ENCODE measurements around the gene CSRP1. TPM values are rescaled to one million over a fixed set of nuclear protein-coding genes. Genes with fewer than 3 reads are reported as not detected.

The CSRP1 gene
- total RNA-seq, 1 experiment from 2014 or later, result 14.3 TPM

- CTCF ChIA-PET, result interaction anchor here (3.8 kb wide), 1 partner anchor 13 kb away, joined by 13 read pairs; no protein-coding TSS in a partner anchor
- Mint-ChIP-seq H3K9me3 (no peaks in the 10 kb centered on the region), H3K27me3 (ENCODE audit: low read depth) (no peaks in the 10 kb centered on the region), H3K4me3 (no peak overlapping the region), H3K27ac (no peak overlapping the region), H3K36me3 (no peaks in the 10 kb centered on the region), H3K4me1 (peaks cover 15% of the 10 kb centered on the region)
- ATAC-seq (no peak), DNase-seq (ENCODE audit: low spot score) (no peak)
- POLR2A ChIA-PET, result no interaction called here
- TF ChIP-seq SMAD4 (CRISPR knock-in tag; IDR thresholded peaks at IDR 0.05), result no peak
- no peak for TF ChIP-seq USF2 (CRISPR knock-in tag; IDR thresholded peaks at IDR 0.05)
- no peak for TF ChIP-seq AFF4 (CRISPR knock-in tag; IDR thresholded peaks at IDR 0.05; ENCODE audit: borderline replicate concordance)
- TF ChIP-seq ATF2 (CRISPR knock-in tag; IDR thresholded peaks at IDR 0.05; ENCODE audit: borderline replicate concordance, low read depth), result no peak
- TF ChIP-seq HMGA2 (CRISPR knock-in tag; IDR thresholded peaks at IDR 0.05), result no peak
- no peak for TF ChIP-seq NFYB (CRISPR knock-in tag; conservative IDR thresholded peaks at IDR 0.05; ENCODE audit: low read depth)
- TF ChIP-seq SOX15 (CRISPR knock-in tag; IDR thresholded peaks at IDR 0.05), result no peak
- TF ChIP-seq PRRX2 (CRISPR knock-in tag; IDR thresholded peaks at IDR 0.05), result no peak
Observed at GRCh38 chr1:201518071-201518470, 11.1 kb upstream of the CSRP1 start.

GRCh38 chr1:201517631-201518030 is 10.7 kb upstream of the CSRP1 start:
- H3K27me3 Mint-ChIP-seq (ENCODE audit: low read depth), result no peaks in the 10 kb centered on the region
- H3K27ac Mint-ChIP-seq, result no peak overlapping the region
- ChIA-PET CTCF (interaction anchor here (3.8 to 7.2 kb wide), 2 partner anchors 14 to 36 kb away, joined by 13 to 390 read pairs; no protein-coding TSS in a partner anchor), POLR2A (no interaction called here)
- no peaks in the 10 kb centered on the region for H3K36me3 Mint-ChIP-seq
- DNase-seq (ENCODE audit: low spot score) (no peak), ATAC-seq (no peak)
- H3K4me3 Mint-ChIP-seq, result no peak overlapping the region
- H3K4me1 Mint-ChIP-seq, result peaks cover 20% of the 10 kb centered on the region
- no peaks in the 10 kb centered on the region for H3K9me3 Mint-ChIP-seq
- TF ChIP-seq EMX1 (CRISPR knock-in tag; IDR thresholded peaks at IDR 0.05) (no peak), JUN (CRISPR knock-in tag; IDR thresholded peaks at IDR 0.05) (no peak), HMGA2 (CRISPR knock-in tag; IDR thresholded peaks at IDR 0.05) (no peak)

- Mint-ChIP-seq H3K36me3 (no peaks in the 10 kb centered on the region), H3K4me3 (no peak overlapping the region), H3K4me1 (peaks cover 25% of the 10 kb centered on the region), H3K27me3 (ENCODE audit: low read depth) (no peaks in the 10 kb centered on the region), H3K9me3 (no peaks in the 10 kb centered on the region), H3K27ac (no peak overlapping the region)
- DNase-seq (ENCODE audit: low spot score) (no peak), ATAC-seq (no peak)
- CTCF ChIA-PET, result interaction anchor here (1.3 to 7.2 kb wide), 4 partner anchors 15 to 81 kb away, joined by 5 to 390 read pairs (median 10); no protein-coding TSS in a partner anchor
- POLR2A ChIA-PET, result no interaction called here
- no peak for TF ChIP-seq ESRRA (CRISPR knock-in tag; IDR thresholded peaks at IDR 0.05; ENCODE audit: borderline replicate concordance)
- TF ChIP-seq TP53 (CRISPR knock-in tag; IDR thresholded peaks at IDR 0.05), result no peak
- no peak for TF ChIP-seq HMGXB4 (CRISPR knock-in tag; IDR thresholded peaks at IDR 0.05)
- no peak for TF ChIP-seq CBFB (CRISPR knock-in tag; IDR thresholded peaks at IDR 0.05; ENCODE audit: low read depth)
- TF ChIP-seq ZBTB43 (CRISPR knock-in tag; IDR thresholded peaks at IDR 0.05), result no peak
- TF ChIP-seq ZNF423 (CRISPR knock-in tag; IDR thresholded peaks at IDR 0.05), result no peak
- TF ChIP-seq NFATC4 (CRISPR knock-in tag; IDR thresholded peaks at IDR 0.05), result no peak
- TF ChIP-seq AFF4 (CRISPR knock-in tag; IDR thresholded peaks at IDR 0.05; ENCODE audit: borderline replicate concordance), result no peak
- no peak for TF ChIP-seq IRF1 (CRISPR knock-in tag; IDR thresholded peaks at IDR 0.05)
Observed at GRCh38 chr1:201516511-201517127, 9.7 kb upstream of the CSRP1 start.
